M059J (cell line): Measurements from ENCODE around the gene ZNF484. TPM values are rescaled to one million over a fixed set of nuclear protein-coding genes. Genes with fewer than 3 reads are reported as not detected.

Experiments
- total RNA-seq: library from RNA; depleted of rRNA; stranded (reverse); fragments of >200 nt; shearing (Covaris generic); gene quantifications from 2 replicates; pipeline ENCODE4 v1.2.3, GENCODE V29; 2014; rRNA removed

ZNF484 gene
- total RNA-seq, 1 experiment from 2014 or later, result 10.1 TPM

Other genes starting within 250 kb of the ZNF484 start
- 9.6 and 24.5 TPM in 2 replicates for gene IPPK, start 207.9 kb downstream of the ZNF484 start, total RNA-seq
- gene BICD2, start 113.2 kb downstream of the ZNF484 start, total RNA-seq, result 22.2 and 39.0 TPM in 2 replicates
- gene FGD3, start 69.5 kb upstream of the ZNF484 start, total RNA-seq, result 0.20 TPM in 1 of 2 replicates, not detected in the other
- 0.12 and 1.4 TPM in 2 replicates for gene SUSD3, start 180.7 kb upstream of the ZNF484 start, total RNA-seq
- 85.7 and 88.4 TPM in 2 replicates for gene CARD19, start 218.2 kb upstream of the ZNF484 start, total RNA-seq